Stimulated activated effector memory CD8-positive, alpha-beta T cell treated with anti-CD3 and anti-CD28 coated beads, Interleukin-12 subunit alpha, Interleukin-12 subunit beta, amount 100 ng/mL, for 72 hours (primary cell): ENCODE results near the gene CEMIP2.
A peak's percentile ranks its signal among the peaks of the same experiment; 100 is the strongest.

Source experiments
- ATAC-seq: fragments of 150-1000 bp; cut with Tn5 transposase; 2 replicates; pipeline ENCODE4 v1.10.0; 2021
- DNase-seq, 2 donors: peaks; one replicate each; pipeline ENCODE4 v3.0.0; 2021 to 2022; ENCODE audit warnings: low spot score in 2 of 2
- H3K27ac Mint-ChIP-seq: one replicate; pipeline ENCODE4 v1.8.0; 2022; ENCODE audit warnings: mild to moderate bottlenecking, mixed read lengths
- H3K36me3 Mint-ChIP-seq: one replicate; pipeline ENCODE4 v1.8.0; 2022; ENCODE audit warnings: mild to moderate bottlenecking, mixed read lengths
- H3K4me1 Mint-ChIP-seq: one replicate; pipeline ENCODE4 v1.8.0; 2022; ENCODE audit warnings: mixed read lengths
- H3K4me3 Mint-ChIP-seq: one replicate; pipeline ENCODE4 v1.8.0; 2022; ENCODE audit warnings: mild to moderate bottlenecking, mixed read lengths
- H3K9me3 Mint-ChIP-seq: one replicate; pipeline ENCODE4 v1.8.0; 2022; ENCODE audit warnings: mixed read lengths

The CEMIP2 gene

DNA sequence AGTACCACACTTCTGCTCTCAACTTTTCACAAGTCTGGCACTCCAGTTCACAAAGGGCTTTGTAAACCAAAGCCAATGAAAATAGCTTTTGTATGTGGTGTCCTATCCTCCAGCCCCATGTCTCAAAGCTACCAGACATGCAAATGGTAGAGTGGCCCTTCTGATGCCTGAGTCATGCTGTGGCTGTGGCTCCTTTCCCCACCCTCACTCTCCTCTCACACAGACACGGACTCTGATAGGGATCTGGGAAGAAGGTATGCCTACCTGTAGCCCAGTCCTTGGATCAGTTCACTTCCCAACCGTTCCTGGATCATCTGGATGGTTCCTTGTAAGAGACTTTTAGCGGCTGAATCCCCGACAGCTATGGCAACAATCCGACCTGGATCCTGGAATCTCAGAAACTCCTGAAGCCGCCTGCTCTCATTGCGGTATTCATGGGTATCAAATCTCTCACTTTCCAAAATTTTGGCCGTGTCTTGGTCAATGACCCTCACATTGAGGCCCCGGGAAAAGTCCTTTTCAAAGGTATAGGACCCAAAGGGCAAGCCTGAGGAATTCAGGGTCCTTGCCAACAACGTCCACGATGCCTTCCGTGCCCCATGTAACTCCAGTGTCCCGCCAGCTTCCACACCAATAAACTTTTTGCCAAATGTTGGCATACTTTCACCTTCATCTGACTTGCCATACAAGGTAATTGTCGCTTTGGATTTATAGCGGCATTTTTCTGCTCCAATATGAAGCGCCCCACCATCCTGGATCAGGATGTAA, 23.4 kb downstream of the CEMIP2 start:
- H3K9me3 Mint-ChIP-seq = no peaks in the 10 kb centered on the region
- no peak overlapping the region for H3K27ac Mint-ChIP-seq
- no peak overlapping the region for H3K4me3 Mint-ChIP-seq
- ATAC-seq = no peak
- no peak for DNase-seq
- peaks cover 32% of the 10 kb centered on the region for H3K4me1 Mint-ChIP-seq
- H3K36me3 Mint-ChIP-seq = peaks cover 100% of the 10 kb centered on the region

- no peak overlapping the region for H3K4me3 Mint-ChIP-seq
- DNase-seq = no peak
- no peaks in the 10 kb centered on the region for H3K9me3 Mint-ChIP-seq
- H3K4me1 Mint-ChIP-seq = peaks cover 32% of the 10 kb centered on the region
- no peak overlapping the region for H3K27ac Mint-ChIP-seq
- peaks cover 100% of the 10 kb centered on the region for H3K36me3 Mint-ChIP-seq
- ATAC-seq = no peak
These were observed 24.4 kb downstream of the CEMIP2 start for GRCh38 chr9:71743882-71744281.

GRCh38 chr9:71743217-71743705, 25.1 kb downstream of the CEMIP2 start:
- DNase-seq = no peak
- no peaks in the 10 kb centered on the region for H3K9me3 Mint-ChIP-seq
- no peak overlapping the region for H3K4me3 Mint-ChIP-seq
- peaks cover 100% of the 10 kb centered on the region for H3K36me3 Mint-ChIP-seq
- H3K27ac Mint-ChIP-seq = no peak overlapping the region
- ATAC-seq = no peak
- H3K4me1 Mint-ChIP-seq = peaks cover 25% of the 10 kb centered on the region

DNA sequence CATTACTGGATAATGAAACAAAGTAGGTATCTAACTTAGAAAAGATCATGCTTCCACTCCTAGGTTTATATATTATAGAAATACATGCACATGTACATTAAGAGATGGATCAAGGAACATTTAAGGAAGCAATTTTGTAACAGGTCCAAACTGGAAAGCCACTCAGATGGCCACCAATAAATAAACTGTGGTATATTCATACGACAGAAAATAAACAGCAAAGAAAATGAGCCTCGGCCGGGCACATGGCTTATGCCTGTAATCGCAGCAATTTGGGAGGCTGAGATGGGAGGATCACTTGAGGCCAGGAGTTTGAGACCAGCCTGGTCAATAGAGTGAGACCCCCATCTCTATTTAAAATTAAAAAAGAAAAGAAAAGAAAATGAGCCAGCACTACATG, 25.6 kb downstream of the CEMIP2 start:
- no peak for DNase-seq
- Mint-ChIP-seq H3K4me1 (peaks cover 20% of the 10 kb centered on the region), H3K9me3 (no peaks in the 10 kb centered on the region), H3K36me3 (peaks cover 100% of the 10 kb centered on the region), H3K27ac (no peak overlapping the region), H3K4me3 (no peak overlapping the region)
- ATAC-seq = no peak

GRCh38 chr9:71741926-71742648, 26.2 kb downstream of the CEMIP2 start:
- DNase-seq (no peak), ATAC-seq (no peak)
- no peaks in the 10 kb centered on the region for H3K9me3 Mint-ChIP-seq
- H3K27ac Mint-ChIP-seq = no peak overlapping the region
- H3K4me1 Mint-ChIP-seq = peaks cover 14% of the 10 kb centered on the region
- H3K4me3 Mint-ChIP-seq = no peak overlapping the region
- H3K36me3 Mint-ChIP-seq = peaks cover 100% of the 10 kb centered on the region

GRCh38 chr9:71740199-71740598, 28.1 kb downstream of the CEMIP2 start:
- ATAC-seq (no peak), DNase-seq (no peak)
- peaks cover 100% of the 10 kb centered on the region for H3K36me3 Mint-ChIP-seq
- no peak overlapping the region for H3K4me3 Mint-ChIP-seq
- no peak overlapping the region for H3K27ac Mint-ChIP-seq
- H3K9me3 Mint-ChIP-seq = no peaks in the 10 kb centered on the region
- H3K4me1 Mint-ChIP-seq = peaks cover 12% of the 10 kb centered on the region

DNA sequence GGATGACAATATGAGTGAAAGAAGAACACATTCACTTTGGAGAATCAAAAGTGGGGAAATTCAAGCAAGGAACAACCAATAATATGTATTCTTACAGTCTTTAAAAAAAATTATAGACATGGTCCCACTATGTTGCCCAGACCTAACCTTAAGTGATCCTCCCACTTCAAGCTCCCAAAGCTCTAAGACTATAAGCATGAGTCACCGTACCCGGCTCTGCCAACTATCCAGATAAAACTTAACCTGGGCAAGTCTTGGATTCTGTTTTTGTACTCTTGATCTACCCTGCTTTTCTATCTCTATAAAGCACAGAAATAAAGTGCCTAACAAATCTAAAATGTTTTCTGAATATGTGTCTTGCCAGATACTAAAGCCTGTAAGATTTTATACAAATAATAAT, 30.9 kb downstream of the CEMIP2 start:
- Mint-ChIP-seq H3K9me3 (no peaks in the 10 kb centered on the region), H3K36me3 (peaks cover 100% of the 10 kb centered on the region), H3K4me3 (no peak overlapping the region), H3K4me1 (peaks cover 13% of the 10 kb centered on the region), H3K27ac (no peak overlapping the region)
- no peak for ATAC-seq
- DNase-seq = no peak

DNA sequence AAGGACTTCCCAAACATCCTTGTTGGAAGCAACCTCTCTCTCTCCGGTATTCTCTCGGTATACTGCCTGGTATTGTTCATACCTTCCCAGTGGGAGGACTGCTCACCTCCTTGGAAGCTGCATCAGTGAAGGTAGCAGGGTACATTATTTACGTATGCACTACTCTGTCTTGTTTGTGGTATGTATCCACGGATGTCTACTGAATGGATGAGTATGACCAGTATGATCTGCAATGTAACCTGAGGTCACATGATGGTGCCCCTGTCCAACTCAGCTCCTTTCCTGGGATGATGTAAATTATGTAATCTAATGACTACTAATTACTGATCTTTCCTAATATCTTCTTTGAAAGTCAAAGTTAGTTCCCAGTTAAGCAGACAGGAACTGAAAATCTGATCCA, 32.1 kb downstream of the CEMIP2 start:
- ATAC-seq (no peak), DNase-seq (no peak)
- Mint-ChIP-seq H3K4me1 (peaks cover 13% of the 10 kb centered on the region), H3K36me3 (peaks cover 100% of the 10 kb centered on the region), H3K4me3 (no peak overlapping the region), H3K9me3 (no peaks in the 10 kb centered on the region), H3K27ac (no peak overlapping the region)

GRCh38 chr9:71734950-71735349, 33.4 kb downstream of the CEMIP2 start:
- peak overlapping the region; percentile 60 for H3K27ac Mint-ChIP-seq
- H3K4me1 Mint-ChIP-seq = peaks cover 15% of the 10 kb centered on the region
- peaks cover 100% of the 10 kb centered on the region for H3K36me3 Mint-ChIP-seq
- no peak overlapping the region for H3K4me3 Mint-ChIP-seq
- no peaks in the 10 kb centered on the region for H3K9me3 Mint-ChIP-seq
- ATAC-seq (peak; percentile 81), DNase-seq (no peak)

DNA sequence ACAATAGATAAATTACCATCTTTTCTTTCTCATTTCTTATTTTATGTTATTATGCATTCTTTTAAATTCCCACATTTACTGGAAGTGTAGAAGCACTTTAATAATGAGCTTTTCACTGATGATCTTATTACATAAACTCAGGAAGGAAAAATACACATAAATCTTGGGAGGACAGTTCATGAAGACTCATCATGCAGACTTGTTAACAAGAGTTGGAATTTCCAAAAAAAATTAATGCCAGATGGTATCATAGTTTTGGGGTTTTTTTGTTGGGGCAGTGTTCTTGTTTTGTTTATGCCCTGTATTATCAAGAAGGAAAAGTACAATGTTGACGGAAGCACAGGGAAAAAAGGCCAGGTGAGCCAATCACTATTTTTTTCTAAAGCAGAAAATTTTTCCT, 35.1 kb downstream of the CEMIP2 start:
- Mint-ChIP-seq H3K9me3 (no peaks in the 10 kb centered on the region), H3K4me1 (peaks cover 19% of the 10 kb centered on the region), H3K4me3 (no peak overlapping the region), H3K27ac (peak overlapping the region; percentile 2), H3K36me3 (peaks cover 100% of the 10 kb centered on the region)
- ATAC-seq (no peak), DNase-seq (no peak)

- DNase-seq (no peak), ATAC-seq (no peak)
- no peak overlapping the region for H3K4me3 Mint-ChIP-seq
- peaks cover 100% of the 10 kb centered on the region for H3K36me3 Mint-ChIP-seq
- H3K27ac Mint-ChIP-seq = no peak overlapping the region
- H3K4me1 Mint-ChIP-seq = peaks cover 11% of the 10 kb centered on the region
- H3K9me3 Mint-ChIP-seq = no peaks in the 10 kb centered on the region
These were observed 38.3 kb downstream of the CEMIP2 start for GRCh38 chr9:71729816-71730526.

- DNase-seq = no peak
- peaks cover 15% of the 10 kb centered on the region for H3K4me1 Mint-ChIP-seq
- peaks cover 100% of the 10 kb centered on the region for H3K36me3 Mint-ChIP-seq
- H3K9me3 Mint-ChIP-seq = no peaks in the 10 kb centered on the region
- no peak overlapping the region for H3K27ac Mint-ChIP-seq
- ATAC-seq = no peak
- no peak overlapping the region for H3K4me3 Mint-ChIP-seq
These were observed 41.6 kb downstream of the CEMIP2 start for GRCh38 chr9:71726723-71727122.

DNA sequence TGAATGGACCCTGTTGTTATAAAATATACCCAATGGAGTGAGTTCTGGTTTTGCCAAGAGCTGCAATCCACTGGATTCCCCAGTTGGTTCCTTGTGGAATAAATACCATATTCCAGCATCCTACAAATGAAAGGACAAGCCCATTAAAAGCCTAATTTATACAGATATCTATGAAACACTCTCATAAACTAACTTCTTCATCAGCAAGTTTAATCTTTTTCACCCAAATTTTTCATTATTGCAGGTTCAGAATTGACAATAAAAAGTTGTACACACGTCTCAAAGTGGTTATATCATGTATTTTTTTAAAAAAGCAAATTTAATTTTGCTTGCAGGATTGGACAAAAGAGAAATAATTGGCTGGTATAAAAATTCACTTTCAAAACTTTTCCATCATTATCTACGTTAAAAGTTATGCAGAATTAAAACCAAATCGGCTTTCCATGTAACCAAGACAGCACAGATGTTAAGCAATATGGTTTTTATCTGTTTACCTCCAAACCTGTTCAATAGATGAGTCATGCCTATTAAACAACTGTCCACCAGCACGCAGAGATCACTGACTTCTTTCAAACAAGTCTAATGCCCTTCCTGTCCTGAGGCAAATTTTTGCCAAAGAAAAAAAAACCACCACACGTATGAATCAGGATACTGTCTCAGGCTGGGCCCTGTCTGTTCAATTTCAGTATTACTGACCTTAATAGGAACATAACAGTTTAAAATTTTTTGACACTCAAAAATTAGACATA, 42.5 kb downstream of the CEMIP2 start:
- Mint-ChIP-seq H3K4me1 (peaks cover 15% of the 10 kb centered on the region), H3K4me3 (no peak overlapping the region), H3K36me3 (peaks cover 100% of the 10 kb centered on the region), H3K9me3 (no peaks in the 10 kb centered on the region), H3K27ac (peak overlapping the region; percentile 32)
- no peak for ATAC-seq
- no peak for DNase-seq

DNA sequence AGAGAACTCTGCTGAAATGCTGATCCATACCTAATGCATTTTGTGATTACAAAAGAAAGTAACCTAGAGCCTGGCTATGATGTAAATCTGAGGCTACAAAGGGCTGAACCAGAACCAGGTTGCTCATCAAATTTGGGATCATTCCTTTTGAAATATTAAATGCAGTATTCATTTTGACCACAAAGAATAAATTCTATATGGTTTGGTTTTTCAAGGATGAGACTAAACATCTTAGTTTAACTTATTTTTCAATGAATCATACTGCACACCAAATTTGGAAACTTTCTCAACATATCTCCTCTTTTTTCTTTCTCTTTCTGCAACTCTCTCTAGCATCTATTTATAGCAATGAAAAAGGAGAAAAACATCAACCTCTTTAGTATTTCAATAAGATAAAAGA, 46.5 kb downstream of the CEMIP2 start:
- Mint-ChIP-seq H3K36me3 (peaks cover 100% of the 10 kb centered on the region), H3K9me3 (no peaks in the 10 kb centered on the region), H3K27ac (no peak overlapping the region), H3K4me1 (peaks cover 16% of the 10 kb centered on the region), H3K4me3 (no peak overlapping the region)
- ATAC-seq (no peak), DNase-seq (no peak)

DNA sequence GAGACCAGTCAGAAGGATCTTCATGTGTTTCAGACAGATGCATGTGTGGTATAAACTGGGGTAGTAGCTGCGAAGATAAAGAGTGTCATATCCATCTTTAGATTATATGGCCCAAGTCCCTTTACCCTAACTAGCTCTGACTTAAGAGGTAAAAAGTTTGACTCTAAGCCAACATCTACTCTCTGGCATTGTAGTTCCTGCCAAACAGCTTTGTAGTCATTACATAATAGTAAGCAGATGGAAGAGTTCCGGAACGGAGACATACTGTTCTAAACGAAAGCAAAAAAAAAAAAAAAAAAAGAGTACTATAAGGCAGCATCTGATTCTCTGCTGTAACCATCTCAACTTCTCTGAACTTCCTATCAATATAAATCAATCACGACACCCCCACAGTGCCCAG, 48.8 kb downstream of the CEMIP2 start:
- H3K4me3 Mint-ChIP-seq = no peak overlapping the region
- peaks cover 100% of the 10 kb centered on the region for H3K36me3 Mint-ChIP-seq
- ATAC-seq (no peak), DNase-seq (no peak)
- H3K4me1 Mint-ChIP-seq = peaks cover 16% of the 10 kb centered on the region
- H3K9me3 Mint-ChIP-seq = no peaks in the 10 kb centered on the region
- peak overlapping the region; percentile 19 for H3K27ac Mint-ChIP-seq
